Stomach (tissue), 4 donors: ENCODE data around the gene RSBN1L.

ENCODE experiments used
- POLR2A ChIP-seq, 4 donors: fragments of 450-650 bp; IDR thresholded peaks; one replicate each; pipeline ENCODE4 v1.6.1; 2016; ENCODE audit warnings: antibody characterized with exemption in 4 of 4, control low read depth in 2 of 4, mild to moderate bottlenecking in 1 of 4, moderate library complexity in 1 of 4
- POLR2AphosphoS5 ChIP-seq, 3 donors: sonication (generic); formaldehyde crosslinking; IDR thresholded peaks; one replicate each; pipeline ENCODE4 v1.6.1; 2016; ENCODE audit warnings: antibody characterized with exemption in 3 of 3
- TF ChIP-seq, protein P1 (sequence below), 7 experiments: fragments of 450-650 bp in 4 of 7; fragments of 200-600 bp in 3 of 7; sonication (generic) in 3 of 7; IDR thresholded peaks; one replicate each; pipeline ENCODE4 v1.5.1; 2016 to 2019; ENCODE audit warnings: antibody characterized with exemption in 7 of 7, control low read depth in 2 of 7, mild to moderate bottlenecking in 1 of 7

DNA sequence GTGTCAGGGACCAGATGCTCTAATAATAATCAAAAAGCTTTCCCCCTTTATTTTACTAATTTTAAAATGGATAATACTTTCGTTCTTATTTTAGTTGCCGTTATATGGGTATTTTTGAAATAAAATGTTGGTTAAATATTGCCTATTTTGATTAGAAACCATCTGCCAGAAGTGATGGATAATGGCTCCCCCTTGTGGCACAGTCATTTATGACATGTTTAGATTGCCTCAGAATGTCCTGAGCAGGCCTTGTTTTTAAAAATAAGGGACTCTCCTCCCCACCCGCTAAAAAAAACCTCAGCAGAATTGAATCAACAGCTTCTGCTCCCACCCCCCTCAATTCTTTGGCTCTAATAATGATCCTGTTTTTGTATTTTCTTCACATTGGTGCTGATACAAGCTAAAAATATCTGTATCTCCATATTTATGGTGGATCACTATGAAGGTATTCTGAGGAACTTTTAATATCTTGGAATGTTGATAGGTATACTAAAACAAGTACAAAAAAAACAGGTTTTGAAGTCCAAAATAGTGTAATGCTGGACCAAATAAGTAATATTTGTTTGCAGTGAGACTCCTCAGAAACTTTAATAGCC, 63.1 kb downstream of the RSBN1L start:
- TF ChIP-seq POLR2A (IDR thresholded peaks at IDR 0.05) (no peak), POLR2AphosphoS5 (IDR thresholded peaks at IDR 0.05) (peak in 1 of 3 donors; percentile 30)
- TF ChIP-seq, protein P1, sequence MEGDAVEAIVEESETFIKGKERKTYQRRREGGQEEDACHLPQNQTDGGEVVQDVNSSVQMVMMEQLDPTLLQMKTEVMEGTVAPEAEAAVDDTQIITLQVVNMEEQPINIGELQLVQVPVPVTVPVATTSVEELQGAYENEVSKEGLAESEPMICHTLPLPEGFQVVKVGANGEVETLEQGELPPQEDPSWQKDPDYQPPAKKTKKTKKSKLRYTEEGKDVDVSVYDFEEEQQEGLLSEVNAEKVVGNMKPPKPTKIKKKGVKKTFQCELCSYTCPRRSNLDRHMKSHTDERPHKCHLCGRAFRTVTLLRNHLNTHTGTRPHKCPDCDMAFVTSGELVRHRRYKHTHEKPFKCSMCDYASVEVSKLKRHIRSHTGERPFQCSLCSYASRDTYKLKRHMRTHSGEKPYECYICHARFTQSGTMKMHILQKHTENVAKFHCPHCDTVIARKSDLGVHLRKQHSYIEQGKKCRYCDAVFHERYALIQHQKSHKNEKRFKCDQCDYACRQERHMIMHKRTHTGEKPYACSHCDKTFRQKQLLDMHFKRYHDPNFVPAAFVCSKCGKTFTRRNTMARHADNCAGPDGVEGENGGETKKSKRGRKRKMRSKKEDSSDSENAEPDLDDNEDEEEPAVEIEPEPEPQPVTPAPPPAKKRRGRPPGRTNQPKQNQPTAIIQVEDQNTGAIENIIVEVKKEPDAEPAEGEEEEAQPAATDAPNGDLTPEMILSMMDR (IDR thresholded peaks at IDR 0.05) = peak in 5 of 7 experiments; percentile 56 to 81 (median 77)
